ENCODE results near the gene SUPT7L.
A peak's percentile ranks its signal among the peaks of the same experiment; 100 is the strongest.

The SUPT7L gene

GRCh38 chr2:27624943-27625342 lies 38.5 kb downstream of the SUPT7L start:
- peaks cover 26% of the 10 kb centered on the region for H3K4me1 ChIP-seq (ENCODE audit: low read length)
- H4K20me1 ChIP-seq (ENCODE audit: insufficient read depth, low read length) = no peaks in the 10 kb centered on the region
- H3K4me3 ChIP-seq (ENCODE audit: low read length) = no peak overlapping the region
- H3K4me2 ChIP-seq (ENCODE audit: low read length) = no peak overlapping the region
- H3K27me3 ChIP-seq (ENCODE audit: low read depth, low read length) = no peaks in the 10 kb centered on the region
- peaks cover 11% of the 10 kb centered on the region for H3K79me2 ChIP-seq (ENCODE audit: low read length)
- H3K9ac ChIP-seq (ENCODE audit: low read length) = no peak overlapping the region
- H3K36me3 ChIP-seq (replicated peaks; ENCODE audit: low read depth, low read length) = peaks cover 33% of the 10 kb centered on the region
- no peaks in the 10 kb centered on the region for H3K9me3 ChIP-seq (ENCODE audit: insufficient read depth, low read length)
- H3K27ac ChIP-seq (ENCODE audit: low read length) = no peak overlapping the region
- no peak overlapping the region for H2AFZ ChIP-seq (ENCODE audit: low read depth, low read length)
- TF ChIP-seq EZH2phosphoT487 (IDR thresholded peaks at IDR 0.05; ENCODE audit: low read depth) = no peak
- TF ChIP-seq CTCF (IDR thresholded peaks at IDR 0.05; ENCODE audit: low read depth, low read length) = no peak

- peaks cover 35% of the 10 kb centered on the region for H3K36me3 ChIP-seq (replicated peaks; ENCODE audit: low read depth, low read length)
- H3K4me3 ChIP-seq (ENCODE audit: low read length) = no peak overlapping the region
- H2AFZ ChIP-seq (ENCODE audit: low read depth, low read length) = no peak overlapping the region
- no peak overlapping the region for H3K4me2 ChIP-seq (ENCODE audit: low read length)
- H3K4me1 ChIP-seq (ENCODE audit: low read length) = peaks cover 20% of the 10 kb centered on the region
- no peaks in the 10 kb centered on the region for H4K20me1 ChIP-seq (ENCODE audit: insufficient read depth, low read length)
- no peaks in the 10 kb centered on the region for H3K27me3 ChIP-seq (ENCODE audit: low read depth, low read length)
- TF ChIP-seq EZH2phosphoT487 (IDR thresholded peaks at IDR 0.05; ENCODE audit: low read depth) (no peak), CTCF (IDR thresholded peaks at IDR 0.05; ENCODE audit: low read depth, low read length) (no peak)
- H3K9me3 ChIP-seq (ENCODE audit: insufficient read depth, low read length) = no peaks in the 10 kb centered on the region
- no peak overlapping the region for H3K9ac ChIP-seq (ENCODE audit: low read length)
- H3K79me2 ChIP-seq (ENCODE audit: low read length) = no peaks in the 10 kb centered on the region
- no peak overlapping the region for H3K27ac ChIP-seq (ENCODE audit: low read length)
Observed at GRCh38 chr2:27622921-27623384, 40.5 kb downstream of the SUPT7L start.

- Histone ChIP-seq H2AFZ (ENCODE audit: low read depth, low read length) (no peak overlapping the region), H3K4me1 (ENCODE audit: low read length) (peaks cover 15% of the 10 kb centered on the region), H3K79me2 (ENCODE audit: low read length) (no peaks in the 10 kb centered on the region), H3K27me3 (ENCODE audit: low read depth, low read length) (no peaks in the 10 kb centered on the region), H3K36me3 (replicated peaks; ENCODE audit: low read depth, low read length) (peaks cover 46% of the 10 kb centered on the region), H3K4me2 (ENCODE audit: low read length) (no peak overlapping the region), H4K20me1 (ENCODE audit: insufficient read depth, low read length) (no peaks in the 10 kb centered on the region), H3K27ac (ENCODE audit: low read length) (no peak overlapping the region), H3K4me3 (ENCODE audit: low read length) (no peak overlapping the region), H3K9ac (ENCODE audit: low read length) (no peak overlapping the region), H3K9me3 (ENCODE audit: insufficient read depth, low read length) (no peaks in the 10 kb centered on the region)
- TF ChIP-seq CTCF (IDR thresholded peaks at IDR 0.05; ENCODE audit: low read depth, low read length) = peak; percentile 7; the same call in 1 of the 2 replicates
- no peak for TF ChIP-seq EZH2phosphoT487 (IDR thresholded peaks at IDR 0.05; ENCODE audit: low read depth)
Observed at GRCh38 chr2:27621524-27621923, 41.9 kb downstream of the SUPT7L start.

DNA sequence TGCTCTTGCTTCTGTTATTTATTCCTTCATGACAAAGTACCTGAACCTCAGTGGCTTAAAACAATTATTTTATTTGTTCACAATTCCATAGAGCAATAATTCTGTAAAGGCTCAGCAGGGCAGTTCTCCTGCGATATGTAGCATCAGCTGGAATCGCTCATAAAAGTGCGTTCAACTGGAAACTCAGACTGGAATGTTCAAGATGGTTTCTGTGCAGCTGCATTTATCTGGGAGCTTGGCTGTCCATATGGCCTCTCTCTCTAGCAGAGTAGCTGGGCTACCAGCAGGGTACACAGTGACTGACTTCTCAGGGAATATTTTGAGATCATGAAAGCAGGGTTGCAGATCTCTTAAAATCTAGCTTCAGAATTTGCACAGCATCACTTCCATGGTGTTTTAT lies 48.1 kb downstream of the SUPT7L start:
- Histone ChIP-seq H3K27ac (ENCODE audit: low read length) (no peak overlapping the region), H4K20me1 (ENCODE audit: insufficient read depth, low read length) (no peaks in the 10 kb centered on the region), H2AFZ (ENCODE audit: low read depth, low read length) (no peak overlapping the region), H3K9ac (ENCODE audit: low read length) (no peak overlapping the region), H3K79me2 (ENCODE audit: low read length) (no peaks in the 10 kb centered on the region), H3K9me3 (ENCODE audit: insufficient read depth, low read length) (no peaks in the 10 kb centered on the region), H3K36me3 (replicated peaks; ENCODE audit: low read depth, low read length) (peaks cover 44% of the 10 kb centered on the region), H3K4me1 (ENCODE audit: low read length) (no peaks in the 10 kb centered on the region), H3K4me3 (ENCODE audit: low read length) (no peak overlapping the region), H3K27me3 (ENCODE audit: low read depth, low read length) (no peaks in the 10 kb centered on the region), H3K4me2 (ENCODE audit: low read length) (no peak overlapping the region)
- TF ChIP-seq CTCF (IDR thresholded peaks at IDR 0.05; ENCODE audit: low read depth, low read length) = no peak
- TF ChIP-seq EZH2phosphoT487 (IDR thresholded peaks at IDR 0.05; ENCODE audit: low read depth) = no peak
